GM12864 (cell line): Measurements from ENCODE around the gene PXDN.

Source experiments
- DNase-seq: peaks from one replicate; pipeline ENCODE4 v3.0.0-alpha.2; 2011; ENCODE audit warnings: low read depth
- H3K4me3 ChIP-seq: 2 replicates; pipeline ENCODE4 v1.5.1; 2011; ENCODE audit warnings: mild to moderate bottlenecking, low read depth, low read length, control low read depth
- TF ChIP-seq, protein P1 (sequence below): IDR thresholded peaks from 2 replicates; pipeline ENCODE4 v1.5.1; 2011; ENCODE audit warnings: low read depth, mild to moderate bottlenecking, moderate library complexity, low read length, control low read depth, inconsistent platforms; ENCODE audit errors: missing control alignments

Gene PXDN

GRCh38 chr2:1747065-1747941, 3.0 kb upstream of the PXDN start:
- H3K4me3 ChIP-seq = no peak overlapping the region
- no peak for DNase-seq
- TF ChIP-seq, protein P1, sequence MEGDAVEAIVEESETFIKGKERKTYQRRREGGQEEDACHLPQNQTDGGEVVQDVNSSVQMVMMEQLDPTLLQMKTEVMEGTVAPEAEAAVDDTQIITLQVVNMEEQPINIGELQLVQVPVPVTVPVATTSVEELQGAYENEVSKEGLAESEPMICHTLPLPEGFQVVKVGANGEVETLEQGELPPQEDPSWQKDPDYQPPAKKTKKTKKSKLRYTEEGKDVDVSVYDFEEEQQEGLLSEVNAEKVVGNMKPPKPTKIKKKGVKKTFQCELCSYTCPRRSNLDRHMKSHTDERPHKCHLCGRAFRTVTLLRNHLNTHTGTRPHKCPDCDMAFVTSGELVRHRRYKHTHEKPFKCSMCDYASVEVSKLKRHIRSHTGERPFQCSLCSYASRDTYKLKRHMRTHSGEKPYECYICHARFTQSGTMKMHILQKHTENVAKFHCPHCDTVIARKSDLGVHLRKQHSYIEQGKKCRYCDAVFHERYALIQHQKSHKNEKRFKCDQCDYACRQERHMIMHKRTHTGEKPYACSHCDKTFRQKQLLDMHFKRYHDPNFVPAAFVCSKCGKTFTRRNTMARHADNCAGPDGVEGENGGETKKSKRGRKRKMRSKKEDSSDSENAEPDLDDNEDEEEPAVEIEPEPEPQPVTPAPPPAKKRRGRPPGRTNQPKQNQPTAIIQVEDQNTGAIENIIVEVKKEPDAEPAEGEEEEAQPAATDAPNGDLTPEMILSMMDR = no peak

- TF ChIP-seq, protein P1 = no peak
- no peak for DNase-seq
Observed at GRCh38 chr2:1746174-1747064, 2.1 kb upstream of the PXDN start.

GRCh38 chr2:1745171-1746023, 1.1 kb upstream of the PXDN start:
- no peak for DNase-seq
- TF ChIP-seq, protein P1 = no peak
- H3K4me3 ChIP-seq = no peak overlapping the region

More at GRCh38 chr2:1746174-1747064, 2.1 kb upstream of the PXDN start:
- H3K4me3 ChIP-seq = no peak overlapping the region

DNA sequence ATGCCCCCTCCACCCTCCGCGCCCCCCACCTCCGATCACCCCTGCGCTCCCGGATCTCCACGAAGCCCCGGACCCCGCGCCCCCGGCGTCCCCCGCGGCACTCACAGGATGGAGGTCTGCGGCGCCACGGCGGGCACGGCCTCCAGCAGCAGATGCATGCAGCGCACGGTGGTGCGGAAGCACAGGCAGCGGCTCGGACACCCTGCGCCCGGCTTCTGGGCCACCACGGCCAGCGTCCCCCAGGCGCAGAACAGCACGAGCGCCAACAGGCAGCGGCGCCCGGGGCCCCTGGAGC, 217 bp downstream of the PXDN start:
- H3K4me3 ChIP-seq = no peak overlapping the region

GRCh38 chr2:1743396-1744150, 742 bp downstream of the PXDN start:
- no peak for DNase-seq
- no peak overlapping the region; the same call in 1 of the 2 replicates for H3K4me3 ChIP-seq
- TF ChIP-seq, protein P1 = no peak

More for the DNA sequence above, 217 bp downstream of the PXDN start:
- TF ChIP-seq, protein P1 = no peak
- DNase-seq = no peak
